GM12872 (cell line): Measurements from ENCODE around the gene COX7B.

Source experiments
- CTCF ChIP-seq: IDR thresholded peaks from 3 replicates; pipeline ENCODE4 v1.5.1; 2011; ENCODE audit warnings: low read depth, mild to moderate bottlenecking, low read length, moderate library complexity; ENCODE audit not compliant: insufficient read depth

COX7B gene, protein sequence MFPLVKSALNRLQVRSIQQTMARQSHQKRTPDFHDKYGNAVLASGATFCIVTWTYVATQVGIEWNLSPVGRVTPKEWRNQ

DNA sequence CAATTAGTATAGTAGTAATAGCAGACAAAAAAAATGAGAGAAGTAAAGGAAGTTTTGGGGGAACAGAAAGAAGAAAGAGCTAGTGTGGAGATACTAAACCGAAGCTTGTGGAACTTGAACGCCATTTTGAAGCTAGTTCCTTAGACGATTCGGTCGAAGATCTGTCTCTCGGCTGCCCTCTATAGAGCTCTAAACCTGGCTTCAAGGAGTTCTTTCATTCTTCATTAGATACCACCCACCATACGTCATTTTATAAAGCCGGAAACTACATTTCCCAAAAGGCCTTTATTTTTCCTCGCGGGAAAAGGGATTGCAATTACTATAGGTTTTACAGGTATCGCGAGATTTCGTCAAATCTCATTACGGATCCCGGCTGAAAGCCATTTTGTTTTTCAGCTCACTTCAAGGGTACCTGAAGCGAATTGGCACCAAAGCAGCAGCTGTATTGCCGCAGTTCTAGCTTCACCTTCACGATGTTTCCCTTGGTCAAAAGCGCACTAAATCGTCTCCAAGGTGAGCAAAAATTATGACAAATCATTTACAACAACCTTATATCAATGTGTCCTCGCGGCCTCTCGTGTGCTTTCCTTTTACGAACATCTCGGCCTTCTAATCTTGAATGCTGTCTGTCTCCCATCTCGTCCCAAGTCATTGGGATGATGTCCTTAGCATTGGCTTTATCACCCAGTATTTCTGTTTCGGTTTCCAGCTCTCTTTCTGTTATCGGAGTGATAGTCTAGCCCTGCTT is at the start of gene COX7B:
COX7B (plus strand) TSS at position 388 of the 748 bp plus-strand sequence; CDS start at position 474, 86 bp downstream.
- TF ChIP-seq CTCF = peak; percentile 55

DNA sequence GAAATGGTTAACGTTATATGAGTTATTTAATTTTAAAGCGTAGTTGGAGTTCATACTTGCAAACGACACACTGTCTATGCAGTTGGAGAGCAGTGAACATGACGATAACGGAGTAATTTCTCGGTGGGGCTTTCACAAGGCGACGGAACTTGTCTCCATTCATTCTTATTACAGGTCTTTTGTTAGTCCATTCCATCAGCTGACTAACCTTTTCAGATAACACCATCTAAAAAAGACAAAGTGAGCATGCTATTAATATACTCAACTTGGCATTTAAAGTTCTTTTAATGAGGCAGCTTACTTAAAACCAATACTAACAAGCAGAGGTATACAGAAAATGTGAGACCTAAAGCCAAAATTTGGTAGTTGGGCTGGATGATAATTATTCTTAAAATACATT is 23.9 kb upstream of the COX7B start:
- TF ChIP-seq CTCF = no peak

- TF ChIP-seq CTCF = no peak
Observed at GRCh38 chrX:77892887-77893286, 6.4 kb upstream of the COX7B start.

DNA sequence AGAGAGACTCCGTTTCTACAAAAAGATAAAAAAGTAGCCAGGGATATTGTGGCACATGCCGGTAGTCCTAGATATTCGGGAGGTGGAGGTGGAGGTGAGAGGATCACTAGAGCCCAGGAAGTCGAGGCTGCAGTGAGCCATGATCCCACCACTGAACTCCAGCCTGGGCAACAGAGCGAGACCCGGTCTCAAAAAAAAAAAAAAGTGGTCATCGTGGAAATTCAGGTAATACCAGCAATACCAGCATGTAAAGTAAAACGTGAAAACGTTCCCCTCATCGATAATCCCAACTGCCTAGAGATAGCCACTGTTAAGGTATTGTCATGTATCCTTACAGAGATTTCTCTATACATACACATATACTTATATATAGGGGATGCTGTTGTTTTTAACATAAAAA is 5.6 kb upstream of the COX7B start:
- no peak for TF ChIP-seq CTCF

DNA sequence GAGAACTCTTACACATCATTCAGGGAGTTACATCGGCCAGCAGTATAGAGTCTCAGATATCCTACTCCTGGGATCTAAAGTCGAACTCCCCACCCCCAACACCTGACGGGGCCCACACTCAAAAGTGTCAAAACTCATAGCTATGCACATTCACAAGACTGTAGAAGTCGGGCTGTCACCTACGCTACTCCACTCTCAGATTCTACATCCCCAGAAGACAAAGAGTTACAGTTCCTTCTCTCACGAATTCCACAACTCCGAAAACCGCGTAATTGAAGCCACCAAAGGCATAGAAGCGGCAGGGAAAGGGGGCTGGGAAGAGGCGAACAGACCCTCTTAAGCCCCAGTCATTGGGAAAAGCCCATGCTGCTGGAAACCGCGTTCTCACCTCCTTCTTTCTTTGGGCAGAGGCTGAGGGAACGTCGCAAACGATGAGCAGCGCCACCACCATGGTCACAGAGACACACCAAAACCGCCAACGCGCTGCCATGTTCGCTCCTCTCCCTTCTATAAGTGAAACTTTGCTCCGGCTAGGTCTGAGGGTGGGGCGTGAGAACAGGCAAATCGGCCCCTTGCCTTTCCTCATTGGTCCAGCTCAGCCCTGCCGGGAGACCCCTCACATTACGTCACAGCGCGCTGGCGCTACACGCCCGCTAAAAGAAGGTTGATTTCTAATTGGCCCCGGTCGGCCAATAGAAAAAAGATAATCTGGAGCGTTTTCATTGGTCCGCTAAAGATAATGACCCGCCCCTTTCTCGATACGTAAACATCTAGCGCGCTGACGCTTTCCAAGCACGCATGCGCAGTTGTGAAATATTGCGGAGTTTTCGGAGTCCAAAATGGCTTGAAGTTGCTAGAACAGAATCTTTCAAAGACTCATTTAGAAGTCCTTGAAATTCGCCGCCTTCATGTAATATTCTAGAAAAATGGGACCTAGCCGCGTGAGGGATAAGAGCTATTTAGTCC is 4.1 kb upstream of the COX7B start, which contains the start of gene MAGT1:
MAGT1 (minus strand) TSS at position 515 of the 966 bp plus-strand sequence; CDS start at position 490, 25 bp downstream.
- TF ChIP-seq CTCF = no peak

DNA sequence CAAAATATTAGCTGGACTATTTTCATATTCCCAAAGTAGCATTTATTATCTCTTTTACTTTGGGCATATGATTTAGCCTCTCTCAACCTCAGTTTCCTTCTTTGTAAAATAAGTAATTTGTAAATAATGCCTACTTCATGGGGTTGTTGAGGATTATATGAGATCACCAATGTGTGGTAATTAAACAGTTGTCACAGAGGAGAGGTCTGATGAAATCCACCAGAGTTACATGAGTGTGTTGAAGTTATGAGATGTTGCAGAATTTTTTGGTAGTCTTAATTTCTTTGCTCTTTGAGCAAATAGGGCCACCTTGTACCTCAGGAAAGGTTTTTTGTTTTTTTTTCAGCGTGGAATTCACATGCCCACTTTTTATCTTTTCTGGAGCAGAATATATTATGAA is 1.4 kb downstream of the COX7B start:
- TF ChIP-seq CTCF = no peak

DNA sequence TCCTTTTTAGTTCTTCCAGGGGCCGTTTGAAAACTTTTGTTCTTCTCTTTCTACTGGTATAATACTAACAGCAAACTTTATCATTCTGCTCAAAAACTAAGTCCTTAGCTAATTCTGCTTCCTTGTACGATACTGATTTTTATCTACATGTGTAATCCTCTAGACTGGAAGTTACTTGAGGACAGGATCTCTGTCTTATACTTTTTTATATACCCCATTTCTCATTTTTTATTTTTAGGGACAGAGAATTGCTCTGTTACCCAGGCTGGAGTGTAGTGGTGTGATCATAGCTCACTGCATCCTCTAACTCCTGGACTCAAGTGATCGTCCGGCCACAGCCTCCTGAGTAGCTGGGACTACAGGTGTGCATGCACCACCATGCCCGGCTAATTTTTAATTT is 2.2 kb downstream of the COX7B start:
- no peak for TF ChIP-seq CTCF
